ENCODE results near the gene NUDT8.
A peak's percentile ranks its signal among the peaks of the same experiment; 100 is the strongest.
"Not testable (repeated sequence)": the region's sequence is repeated elsewhere in the genome, so short reads cannot be mapped to it uniquely, and the experiment has no call there.

Gene NUDT8

GRCh38 chr11:67588899-67589415, 40.8 kb downstream of the NUDT8 start:
- DNase-seq (ENCODE audit: low spot score), result not testable (repeated sequence)

GRCh38 chr11:67588136-67588503, 41.6 kb downstream of the NUDT8 start:
- DNase-seq (ENCODE audit: low spot score), result no peak

- DNase-seq (ENCODE audit: low spot score), result no peak
Measured at GRCh38 chr11:67586568-67587250, 43.0 kb downstream of the NUDT8 start.

- no peak for DNase-seq (ENCODE audit: low spot score)
Measured at GRCh38 chr11:67585911-67586310, 43.8 kb downstream of the NUDT8 start.

- no peak for DNase-seq (ENCODE audit: low spot score)
Measured at GRCh38 chr11:67584881-67585873, 44.6 kb downstream of the NUDT8 start.

GRCh38 chr11:67584205-67584880, 45.4 kb downstream of the NUDT8 start:
- DNase-seq (ENCODE audit: low spot score), result peak; percentile 43

GRCh38 chr11:67583247-67584204, 46.2 kb downstream of the NUDT8 start, which contains the start of gene GSTP1:
TSS of gene GSTP1 (plus strand) at chr11:67583812. CDS start at chr11:67583844, 32 bp downstream.
- DNase-seq (ENCODE audit: low spot score), result peak; percentile 89

GRCh38 chr11:67582011-67582410, 47.7 kb downstream of the NUDT8 start:
- DNase-seq (ENCODE audit: low spot score), result no peak

- DNase-seq (ENCODE audit: low spot score), result no peak
Measured at GRCh38 chr11:67581469-67581868, 48.3 kb downstream of the NUDT8 start.

- DNase-seq (ENCODE audit: low spot score), result no peak
Measured at GRCh38 chr11:67577951-67578350, 51.8 kb downstream of the NUDT8 start.
